IMR-90 (cell line): ENCODE measurements around the gene SLC4A7. TPM values are rescaled to one million over a fixed set of nuclear protein-coding genes. Genes with fewer than 3 reads are reported as not detected.

Experiments
- ATAC-seq: fragments of 200-7000 bp; cut with Tn5 transposase; 2 replicates; pipeline ENCODE4 v1.9.1; 2020; ENCODE audit warnings: low read depth, mild to moderate bottlenecking, moderate library complexity
- BruUV-seq: library from RNA; stranded (reverse); fragments of 400-500 nt; replicated peaks from 2 replicates; lab custom pipeline; 2021; lab: Mats Ljungman, UMichigan
- CTCF ChIA-PET: fragments of 300-600 bp; formaldehyde crosslinking; extraction: SDS; loops from one replicate; lab custom pipeline; 2021; ENCODE audit warnings: antibody characterized with exemption; lab: Yijun Ruan, JAX
- POLR2A ChIA-PET: fragments of 300-600 bp; sonication (Branson Sonifier 250); formaldehyde crosslinking; loops from one replicate; lab custom pipeline; 2022; ENCODE audit warnings: antibody characterized with exemption; ENCODE audit not compliant: unreplicated experiment; lab: Charles Lee
- DNase-seq: peaks from one replicate; pipeline ENCODE4 v3.0.0; 2013
- H2AFZ ChIP-seq: replicated peaks from 2 replicates; pipeline ENCODE3; 2013; ENCODE audit warnings: low read length, mild to moderate bottlenecking; ENCODE audit not compliant: poor library complexity
- H2AK5ac ChIP-seq: 2 replicates; pipeline ENCODE4 v1.6.1; 2013; ENCODE audit warnings: low read depth, low read length, inconsistent platforms
- H2AK9ac ChIP-seq: replicated peaks from 2 replicates; pipeline ENCODE3; 2013; ENCODE audit warnings: mild to moderate bottlenecking, low read depth, low read length, moderate library complexity; ENCODE audit not compliant: poor library complexity
- H2BK120ac ChIP-seq: 2 replicates; pipeline ENCODE4 v1.6.1; 2013; ENCODE audit warnings: low read depth, low read length, inconsistent platforms
- H2BK15ac ChIP-seq: 3 replicates; pipeline ENCODE4 v1.6.1; 2013; ENCODE audit warnings: low read depth, low read length, inconsistent platforms
- H2BK20ac ChIP-seq: 2 replicates; pipeline ENCODE4 v1.6.1; 2013; ENCODE audit warnings: low read depth, mild to moderate bottlenecking, inconsistent platforms, low read length, moderate library complexity
- H2BK5ac ChIP-seq: 2 replicates; pipeline ENCODE4 v1.6.1; 2013; ENCODE audit warnings: mild to moderate bottlenecking, low read depth, low read length, inconsistent platforms; ENCODE audit not compliant: poor library complexity, severe bottlenecking
- H3K14ac ChIP-seq: replicated peaks from 2 replicates; pipeline ENCODE4 v1.6.1; 2013; ENCODE audit warnings: low read depth, low read length, inconsistent platforms
- H3K18ac ChIP-seq: 2 replicates; pipeline ENCODE4 v1.6.1; 2013; ENCODE audit warnings: low read depth, low read length, control low read depth
- H3K23ac ChIP-seq: 2 replicates; pipeline ENCODE4 v1.6.1; 2013; ENCODE audit warnings: low read depth, low read length, inconsistent platforms
- H3K27ac ChIP-seq: 2 replicates; pipeline ENCODE4 v1.5.1; 2013; ENCODE audit warnings: mild to moderate bottlenecking, control low read depth, low read length; ENCODE audit not compliant: insufficient read depth
- H3K27me3 ChIP-seq: 2 replicates; pipeline ENCODE4 v1.6.1; 2013; ENCODE audit warnings: low read length; ENCODE audit not compliant: control insufficient read depth, insufficient read depth
- H3K36me3 ChIP-seq: 2 replicates; pipeline ENCODE4 v1.6.1; 2013; ENCODE audit warnings: low read length, mixed read lengths; ENCODE audit not compliant: control insufficient read depth, insufficient read depth
- H3K4ac ChIP-seq: 2 replicates; pipeline ENCODE4 v1.6.1; 2013; ENCODE audit warnings: low read depth, low read length, inconsistent platforms
- H3K4me1 ChIP-seq: 2 replicates; pipeline ENCODE4 v1.6.1; 2013; ENCODE audit warnings: low read length, mixed read lengths; ENCODE audit not compliant: control insufficient read depth, insufficient read depth
- H3K4me2 ChIP-seq: 2 replicates; pipeline ENCODE4 v1.6.1; 2013; ENCODE audit warnings: low read depth, mild to moderate bottlenecking, control low read depth, low read length, moderate library complexity
- H3K4me3 ChIP-seq: 2 replicates; pipeline ENCODE4 v1.5.1; 2013; ENCODE audit warnings: low read depth, mild to moderate bottlenecking, control low read depth, low read length, moderate library complexity; ENCODE audit not compliant: insufficient read depth
- H3K56ac ChIP-seq: 2 replicates; pipeline ENCODE4 v1.6.1; 2013; ENCODE audit warnings: low read length, inconsistent platforms; ENCODE audit not compliant: insufficient read depth; ENCODE audit errors: extremely low read depth
- H3K79me1 ChIP-seq, 2 experiments: 2 replicates each; pipeline ENCODE4 v1.6.1; 2013; ENCODE audit warnings: low read length in 2 of 2, inconsistent platforms in 1 of 2, low read depth in 1 of 2
- H3K9ac ChIP-seq: 2 replicates; pipeline ENCODE4 v1.6.1; 2013; ENCODE audit warnings: low read depth, low read length, control low read depth
- H3K9me1 ChIP-seq: 2 replicates; pipeline ENCODE4 v1.6.1; 2013; ENCODE audit warnings: low read length, inconsistent platforms; ENCODE audit not compliant: insufficient read depth
- H3K9me3 ChIP-seq: 2 replicates; pipeline ENCODE4 v1.6.1; 2013; ENCODE audit warnings: low read length; ENCODE audit not compliant: control insufficient read depth, insufficient read depth
- H4K20me1 ChIP-seq: 2 replicates; pipeline ENCODE4 v1.6.1; 2013; ENCODE audit warnings: low read length, inconsistent platforms; ENCODE audit not compliant: insufficient read depth
- H4K5ac ChIP-seq: 2 replicates; pipeline ENCODE4 v1.6.1; 2013; ENCODE audit warnings: mild to moderate bottlenecking, low read depth, low read length, control low read depth
- H4K8ac ChIP-seq, 2 experiments: 2 replicates each; pipeline ENCODE4 v1.6.1; 2013; ENCODE audit warnings: low read depth in 2 of 2, low read length in 2 of 2, control low read depth in 1 of 2, inconsistent platforms in 1 of 2
- H4K91ac ChIP-seq: 2 replicates; pipeline ENCODE4 v1.6.1; 2013; ENCODE audit warnings: low read depth, low read length, inconsistent platforms; ENCODE audit not compliant: insufficient read depth
- CEBPB ChIP-seq: IDR thresholded peaks from 2 replicates; pipeline ENCODE4 v1.6.1; 2012; ENCODE audit warnings: low read depth, low read length, improper control_type of control experiment
- FOS ChIP-seq: fragments of 150-350 bp; IDR thresholded peaks from 2 replicates; pipeline ENCODE4 v1.6.1; 2016; ENCODE audit warnings: low read depth, low read length
- MAZ ChIP-seq: IDR thresholded peaks from 2 replicates; pipeline ENCODE4 v1.6.1; 2012; ENCODE audit warnings: low read depth, mild to moderate bottlenecking, low read length, improper control_type of control experiment, moderate library complexity, borderline replicate concordance
- RFX5 ChIP-seq: IDR thresholded peaks from 2 replicates; pipeline ENCODE4 v1.8.0; 2012; ENCODE audit warnings: low read depth, mild to moderate bottlenecking, low read length, moderate library complexity
- WGBS, 2 experiments: methylation state at CpG; one replicate each; pipeline versions ENCODE4 v1.1.5 to v1.1.7; 2013; ENCODE audit warnings: missing lambda C conversion rate in 2 of 2; ENCODE audit not compliant: insufficient read length in 1 of 2; ENCODE audit errors: extremely low coverage in 2 of 2; 5-methylcytosine and 5-hydroxymethylcytosine counted together
- dilution Hi-C: fragments of 300-500 bp; cut with HindIII; formaldehyde crosslinking; loops from one replicate; pipeline ENCODE4 v1.14.3; 2018; ENCODE audit warnings: low sequenced_read_pairs; ENCODE audit not compliant: unreplicated experiment
- in situ Hi-C: fragments of 300-500 bp; cut with MboI; formaldehyde crosslinking; loops from 3 replicates; pipeline ENCODE4 v1.14.3; 2019; ENCODE audit warnings: low sequenced_read_pairs, inconsistent platforms, mixed read lengths
- intact Hi-C: fragments of 100-400 bp; cut with micrococcal nuclease; formaldehyde crosslinking; loops from 2 replicates; pipeline ENCODE4 v1.10.0; 2022
- polyA plus RNA-seq, 3 experiments: library from polyadenylated mRNA; depleted of rRNA; stranded (reverse); fragments of >200 nt; gene quantifications; 2 replicates each; pipeline ENCODE4 v1.2.3, GENCODE V29; 2012; ENCODE audit warnings: low replicate concordance in 1 of 3
- total RNA-seq: library from RNA; depleted of rRNA; stranded (reverse); fragments of >200 nt; gene quantifications from 2 replicates; pipeline ENCODE4 v1.2.3, GENCODE V29; 2012

Gene SLC4A7
- total and polyA plus RNA-seq, 2 of the 4 experiments (the other 2 are of a cell fraction) = 17.7 to 50.4 TPM

- no peak overlapping the region for H3K23ac ChIP-seq
- CTCF ChIA-PET = interaction anchor here (1.1 to 2.3 kb wide), 2 partner anchors 11 to 13 kb away, joined by 3 to 7 read pairs; no protein-coding TSS in a partner anchor
- ATAC-seq (peak; percentile 73), DNase-seq (peak; percentile 83)
- no peak overlapping the region for H3K9ac ChIP-seq
- H3K27ac ChIP-seq = peak overlapping the region; percentile 76
- no peaks in the 10 kb centered on the region for H3K9me3 ChIP-seq
- dilution Hi-C loops (no loop called here), in situ Hi-C loops (no loop called here), intact Hi-C loops (no loop called here)
- no peak overlapping the region for H4K91ac ChIP-seq
- H2BK120ac ChIP-seq = peak overlapping the region; percentile 90; the same call in 1 of the 2 replicates
- H2BK15ac ChIP-seq = no peak overlapping the region
- H2BK20ac ChIP-seq = peak overlapping the region; percentile 69; the same call in 1 of the 2 replicates
- H3K14ac ChIP-seq = no peak overlapping the region
- H3K4me3 ChIP-seq = no peak overlapping the region
- H4K20me1 ChIP-seq = no peaks in the 10 kb centered on the region
- no peak overlapping the region; the same call in 1 of the 2 replicates for H4K5ac ChIP-seq
- H3K18ac ChIP-seq = peak overlapping the region; percentile 78; the same call in 1 of the 2 replicates
- H3K4me2 ChIP-seq = peak overlapping the region; percentile 17; the same call in 1 of the 2 replicates
- peaks cover 17% of the 10 kb centered on the region for H3K4me1 ChIP-seq
- H4K8ac ChIP-seq = peak overlapping the region in 1 of 2 experiments; percentile 85; a peak in 1 of 4 replicates
- H3K27me3 ChIP-seq = no peaks in the 10 kb centered on the region
- no peak for TF ChIP-seq MAZ
- 0 out of 2 replicates have a peak, but pooled peaks have one; percentile 28 for TF ChIP-seq FOS
- no peak for TF ChIP-seq RFX5
- TF ChIP-seq CEBPB = no peak
- 0 out of 2 replicates have a peak overlapping the region, but pooled peaks have one; percentile 24 for H3K56ac ChIP-seq
- no TSS peak for BruUV-seq
- no peak overlapping the region for H2AK9ac ChIP-seq
- H2BK5ac ChIP-seq = peak overlapping the region; percentile 90
- H3K36me3 ChIP-seq = no peaks in the 10 kb centered on the region
- WGBS, 2 experiments = 0% methylated on average over 1 of the region's 5 CpGs; no CpG with 5 or more reads in 1 of the 2 experiments
- POLR2A ChIA-PET = no interaction called here
- H3K9me1 ChIP-seq = peaks cover 11% of the 10 kb centered on the region
- H2AFZ ChIP-seq = no peak overlapping the region
- H2AK5ac ChIP-seq = no peak overlapping the region
- H3K4ac ChIP-seq = no peak overlapping the region; the same call in 1 of the 2 replicates
- H3K79me1 ChIP-seq = no peaks in the 10 kb centered on the region
Observed at GRCh38 chr3:27503526-27503925, 19.3 kb upstream of the SLC4A7 start.
